Mesothelial cell of epicardium (in vitro differentiated cells): ENCODE data around the gene DSTN. TPM values are rescaled to one million over a fixed set of nuclear protein-coding genes. Genes with fewer than 3 reads are reported as not detected.
A peak's percentile ranks its signal among the peaks of the same experiment; 100 is the strongest.
"Not testable (repeated sequence)": the region's sequence is repeated elsewhere in the genome, so short reads cannot be mapped to it uniquely, and the experiment has no call there.

Experiments
- DNase-seq, 2 experiments: peaks; one replicate each; pipeline ENCODE4 v3.0.0; 2021; ENCODE audit warnings: low spot score in 2 of 2; ENCODE audit not compliant: unreplicated experiment in 2 of 2
- H3K27ac Mint-ChIP-seq: 2 replicates; pipeline ENCODE4 v1.8.0; 2021; ENCODE audit warnings: mixed read lengths
- H3K27me3 Mint-ChIP-seq: 2 replicates; pipeline ENCODE4 v1.8.0; 2021; ENCODE audit warnings: low read depth, mixed read lengths
- H3K36me3 Mint-ChIP-seq: 2 replicates; pipeline ENCODE4 v1.8.0; 2021; ENCODE audit warnings: mixed read lengths
- H3K4me1 Mint-ChIP-seq: 2 replicates; pipeline ENCODE4 v1.8.0; 2021; ENCODE audit warnings: mixed read lengths
- H3K4me3 Mint-ChIP-seq: 2 replicates; pipeline ENCODE4 v1.8.0; 2021; ENCODE audit warnings: mild to moderate bottlenecking, moderate library complexity, mixed read lengths
- H3K9me3 Mint-ChIP-seq: 2 replicates; pipeline ENCODE4 v1.8.0; 2021; ENCODE audit warnings: mixed read lengths
- CTCF ChIP-seq: fragments of 200-600 bp; sonication (generic); IDR thresholded peaks from one replicate; pipeline ENCODE4 v1.5.0; 2021; ENCODE audit warnings: antibody characterized with exemption; ENCODE audit not compliant: unreplicated experiment
- total RNA-seq: library from RNA; stranded (reverse); gene quantifications from 3 replicates; pipeline ENCODE4 v1.2.1, GENCODE V29; 2021

The DSTN gene
- total RNA-seq, 1 donor from 2014 or later: 192 TPM

- H3K9me3 Mint-ChIP-seq: no peaks in the 10 kb centered on the region
- no peaks in the 10 kb centered on the region for H3K27me3 Mint-ChIP-seq
- H3K4me1 Mint-ChIP-seq: peaks cover 14% of the 10 kb centered on the region
- H3K27ac Mint-ChIP-seq: peak overlapping the region; percentile 93
- H3K36me3 Mint-ChIP-seq: peaks cover 32% of the 10 kb centered on the region
- H3K4me3 Mint-ChIP-seq: no peak overlapping the region
- peak; percentile 34 for TF ChIP-seq CTCF
- no peak for DNase-seq
Observed at GRCh38 chr20:17655286-17655651, 85.4 kb downstream of the DSTN start.

- no peaks in the 10 kb centered on the region for H3K27me3 Mint-ChIP-seq
- no peak overlapping the region for H3K27ac Mint-ChIP-seq
- no peak for DNase-seq
- no peak overlapping the region for H3K4me3 Mint-ChIP-seq
- H3K36me3 Mint-ChIP-seq: peaks cover 35% of the 10 kb centered on the region
- H3K4me1 Mint-ChIP-seq: peaks cover 18% of the 10 kb centered on the region
- no peak for TF ChIP-seq CTCF
- H3K9me3 Mint-ChIP-seq: no peaks in the 10 kb centered on the region
Observed at GRCh38 chr20:17655865-17656479, 86.1 kb downstream of the DSTN start.

GRCh38 chr20:17657079-17657825 lies 87.4 kb downstream of the DSTN start:
- H3K36me3 Mint-ChIP-seq: peaks cover 35% of the 10 kb centered on the region
- no peak overlapping the region for H3K4me3 Mint-ChIP-seq
- no peaks in the 10 kb centered on the region for H3K27me3 Mint-ChIP-seq
- H3K9me3 Mint-ChIP-seq: no peaks in the 10 kb centered on the region
- DNase-seq: no peak
- peaks cover 18% of the 10 kb centered on the region for H3K4me1 Mint-ChIP-seq
- H3K27ac Mint-ChIP-seq: peak overlapping the region; percentile 51
- TF ChIP-seq CTCF: no peak

- Mint-ChIP-seq H3K36me3 (peaks cover 35% of the 10 kb centered on the region), H3K4me1 (peaks cover 18% of the 10 kb centered on the region), H3K9me3 (no peaks in the 10 kb centered on the region), H3K27me3 (no peaks in the 10 kb centered on the region), H3K4me3 (no peak overlapping the region), H3K27ac (no peak overlapping the region)
- no peak for DNase-seq
- TF ChIP-seq CTCF: no peak
Observed at GRCh38 chr20:17657898-17658647, 88.2 kb downstream of the DSTN start.

- peaks cover 18% of the 10 kb centered on the region for H3K4me1 Mint-ChIP-seq
- no peak overlapping the region for H3K4me3 Mint-ChIP-seq
- no peak overlapping the region for H3K27ac Mint-ChIP-seq
- DNase-seq: no peak
- no peaks in the 10 kb centered on the region for H3K27me3 Mint-ChIP-seq
- TF ChIP-seq CTCF: no peak
- H3K9me3 Mint-ChIP-seq: no peaks in the 10 kb centered on the region
- H3K36me3 Mint-ChIP-seq: peaks cover 35% of the 10 kb centered on the region
Observed at GRCh38 chr20:17658648-17658993, 88.7 kb downstream of the DSTN start.

- not testable (repeated sequence) for DNase-seq, H3K9me3 Mint-ChIP-seq, H3K27ac Mint-ChIP-seq, H3K27me3 Mint-ChIP-seq, H3K4me3 Mint-ChIP-seq
- peaks cover 23% of the 10 kb centered on the region for H3K4me1 Mint-ChIP-seq
- H3K36me3 Mint-ChIP-seq: peaks cover 32% of the 10 kb centered on the region
Observed at GRCh38 chr20:17659344-17659743, 89.5 kb downstream of the DSTN start.
